HepG2 (cell line): ENCODE measurements around the gene NAA38. TPM values are rescaled to one million over a fixed set of nuclear protein-coding genes. Genes with fewer than 3 reads are reported as not detected.

Experiments used
- ATF2 ChIP-seq: sonication (generic); formaldehyde crosslinking; IDR thresholded peaks from 2 replicates; pipeline ENCODE4 v1.4.0; 2020; ENCODE audit warnings: missing genetic modification reagents
- ATF5 ChIP-seq: sonication (generic); formaldehyde crosslinking; IDR thresholded peaks from 2 replicates; pipeline ENCODE4 v1.4.0; 2020; ENCODE audit warnings: mild to moderate bottlenecking, low read depth, missing genetic modification reagents
- BHLHE40 ChIP-seq: IDR thresholded peaks from 2 replicates; pipeline ENCODE4 v1.6.1; 2011; ENCODE audit warnings: low read length, improper control_type of control experiment
- CREB1 ChIP-seq, 2 experiments: fragments of 450-650 bp in 1 of 2; IDR thresholded peaks; 2 replicates each; pipeline ENCODE4 v1.6.1; 2016 to 2017; ENCODE audit warnings: control low read depth in 1 of 2, mild to moderate bottlenecking in 1 of 2, missing compliant biosample characterization in 1 of 2, missing genetic modification characterization in 1 of 2
- GATA4 ChIP-seq: sonication (generic); IDR thresholded peaks from 2 replicates; pipeline ENCODE4 v1.6.1; 2016; ENCODE audit warnings: antibody characterized with exemption, low read depth, borderline replicate concordance
- IKZF4 ChIP-seq: sonication (generic); formaldehyde crosslinking; IDR thresholded peaks from 2 replicates; pipeline ENCODE4 v1.5.1; 2020; ENCODE audit warnings: borderline replicate concordance, mild to moderate bottlenecking, low read depth, missing genetic modification reagents; ENCODE audit errors: not compliant biosample characterization
- MATR3 ChIP-seq: sonication (generic); formaldehyde crosslinking; IDR thresholded peaks from 2 replicates; pipeline ENCODE4 v1.4.0; 2020; ENCODE audit warnings: missing genetic modification reagents
- MEIS2 ChIP-seq: sonication (generic); formaldehyde crosslinking; IDR thresholded peaks from 2 replicates; pipeline ENCODE4 v1.9.0; 2021; ENCODE audit warnings: mild to moderate bottlenecking, missing genetic modification reagents
- MZF1 ChIP-seq: sonication (generic); formaldehyde crosslinking; IDR thresholded peaks from 2 replicates; pipeline ENCODE4 v1.8.1; 2023; ENCODE audit warnings: mild to moderate bottlenecking, missing genetic modification reagents, borderline replicate concordance
- PRMT3 ChIP-seq: sonication (generic); formaldehyde crosslinking; IDR thresholded peaks from 2 replicates; pipeline ENCODE4 v1.8.1; 2022; ENCODE audit warnings: low read depth, mild to moderate bottlenecking, moderate library complexity, missing genetic modification reagents, borderline replicate concordance
- SMARCC2 ChIP-seq: fragments of 450-650 bp; IDR thresholded peaks from 2 replicates; pipeline ENCODE4 v1.6.1; 2017; ENCODE audit warnings: antibody characterized with exemption, mild to moderate bottlenecking
- SSRP1 ChIP-seq: IDR thresholded peaks from 2 replicates; pipeline ENCODE4 v1.6.1; 2016; ENCODE audit warnings: control low read depth
- SYNCRIP ChIP-seq: fragments of 200-400 bp; formaldehyde crosslinking; IDR thresholded peaks from 2 replicates; pipeline ENCODE4 v1.6.1; 2018; ENCODE audit warnings: mild to moderate bottlenecking, low read depth, low read length; ENCODE audit not compliant: insufficient read depth
- ZBTB7A ChIP-seq: sonication (generic); formaldehyde crosslinking; IDR thresholded peaks from 2 replicates; pipeline ENCODE4 v1.8.0; 2022; ENCODE audit warnings: mild to moderate bottlenecking, missing genetic modification reagents
- ZNF263 ChIP-seq: sonication (generic); formaldehyde crosslinking; IDR thresholded peaks from 2 replicates; pipeline ENCODE4 v1.4.0; 2020; ENCODE audit warnings: missing genetic modification reagents
- ZNF329 ChIP-seq: sonication (generic); formaldehyde crosslinking; IDR thresholded peaks from 2 replicates; pipeline ENCODE4 v1.9.0; 2021; ENCODE audit warnings: low read depth, mild to moderate bottlenecking, missing genetic modification reagents
- ZNF343 ChIP-seq: sonication (generic); formaldehyde crosslinking; IDR thresholded peaks from 2 replicates; pipeline ENCODE4 v1.4.0; 2020; ENCODE audit warnings: mild to moderate bottlenecking, missing genetic modification reagents
- ZNF451 ChIP-seq: sonication (generic); formaldehyde crosslinking; IDR thresholded peaks from 2 replicates; pipeline ENCODE4 v1.5.0; 2020; ENCODE audit warnings: mild to moderate bottlenecking, missing genetic modification reagents
- ZNF772 ChIP-seq: sonication (generic); formaldehyde crosslinking; IDR thresholded peaks from 2 replicates; pipeline ENCODE4 v1.5.0; 2020; ENCODE audit warnings: mild to moderate bottlenecking, missing genetic modification reagents
- polyA plus RNA-seq, 8 experiments: library from polyadenylated mRNA; depleted of rRNA in 3 of 8; stranded (reverse) in 7 of 8; unstranded in 1 of 8; fragments of >200 nt; fragmentation: Illumina TruSeq in 4 of 8; extraction: Trizol in 4 of 8; gene quantifications; 2 replicates each; pipeline versions ENCODE4 v1.2.1 to v1.2.3, GENCODE V29; 2011 to 2016; ENCODE audit warnings: low read depth in 4 of 8, missing spikeins in 1 of 8, mixed read lengths in 1 of 8; ENCODE audit not compliant: insufficient read depth in 1 of 8
- total RNA-seq, 5 experiments: library from RNA; depleted of rRNA; stranded (reverse); fragments of >200 nt; fragmentation: Illumina TruSeq; extraction: Trizol; gene quantifications; 2 replicates each; pipeline ENCODE4 v1.2.3, GENCODE V29; 2016; ENCODE audit warnings: low read depth in 1 of 5
- TF ChIP-seq, protein P1 (sequence below): sonication (generic); formaldehyde crosslinking; IDR thresholded peaks from 2 replicates; pipeline ENCODE4 v1.4.0; 2020; ENCODE audit warnings: missing genetic modification reagents, mild to moderate bottlenecking, borderline replicate concordance
- TF ChIP-seq, protein P2 (sequence below): sonication (generic); formaldehyde crosslinking; IDR thresholded peaks from 2 replicates; pipeline ENCODE4 v1.5.0; 2020; ENCODE audit warnings: mild to moderate bottlenecking, missing genetic modification reagents, borderline replicate concordance

The NAA38 gene
- total and polyA plus RNA-seq, 2 of the 13 experiments (the other 11 are each of a cell fraction or from before 2014, with no cell fraction given) = 46.9 to 91.6 TPM

DNA sequence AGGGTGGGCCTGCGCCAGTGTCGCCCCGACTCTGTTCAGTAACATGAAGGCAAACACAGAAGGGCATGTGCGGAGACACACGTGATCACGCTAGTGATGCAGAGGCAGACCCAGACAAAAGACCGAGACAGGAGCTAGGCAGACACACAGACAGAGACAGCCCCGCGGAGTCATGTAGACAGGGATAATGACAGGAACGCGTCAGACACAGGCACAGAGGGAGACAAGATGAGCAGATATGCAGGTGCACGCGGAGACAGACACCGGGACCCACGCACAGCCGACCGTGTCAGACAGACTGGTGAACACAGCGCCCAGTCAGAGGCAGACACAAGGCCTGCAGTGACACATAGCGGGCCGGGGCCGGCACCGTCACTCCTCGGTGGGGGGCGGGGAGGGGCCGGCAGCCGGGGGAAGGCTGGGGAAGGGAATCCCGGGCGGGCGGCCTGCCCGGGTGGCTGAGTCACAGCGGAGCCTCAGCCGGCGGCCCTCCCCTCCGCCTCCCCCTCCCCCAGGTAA is 15.9 kb downstream of the NAA38 start (continued):
- TF ChIP-seq CREB1 (IDR thresholded peaks at IDR 0.05) = peak; percentile 46
- TF ChIP-seq CREB1 (CRISPR knock-in tag; IDR thresholded peaks at IDR 0.05) = no peak
- TF ChIP-seq IKZF4 = no peak
- TF ChIP-seq ZNF451 (CRISPR knock-in tag) = 0 out of 2 replicates have a peak, but pooled peaks have one; percentile 51
- peak; percentile 6; the same call in 1 of the 2 replicates for TF ChIP-seq ATF2 (CRISPR knock-in tag)
- 0 out of 2 replicates have a peak, but pooled peaks have one; percentile 13 for TF ChIP-seq ATF5 (CRISPR knock-in tag)
- TF ChIP-seq, protein P1, sequence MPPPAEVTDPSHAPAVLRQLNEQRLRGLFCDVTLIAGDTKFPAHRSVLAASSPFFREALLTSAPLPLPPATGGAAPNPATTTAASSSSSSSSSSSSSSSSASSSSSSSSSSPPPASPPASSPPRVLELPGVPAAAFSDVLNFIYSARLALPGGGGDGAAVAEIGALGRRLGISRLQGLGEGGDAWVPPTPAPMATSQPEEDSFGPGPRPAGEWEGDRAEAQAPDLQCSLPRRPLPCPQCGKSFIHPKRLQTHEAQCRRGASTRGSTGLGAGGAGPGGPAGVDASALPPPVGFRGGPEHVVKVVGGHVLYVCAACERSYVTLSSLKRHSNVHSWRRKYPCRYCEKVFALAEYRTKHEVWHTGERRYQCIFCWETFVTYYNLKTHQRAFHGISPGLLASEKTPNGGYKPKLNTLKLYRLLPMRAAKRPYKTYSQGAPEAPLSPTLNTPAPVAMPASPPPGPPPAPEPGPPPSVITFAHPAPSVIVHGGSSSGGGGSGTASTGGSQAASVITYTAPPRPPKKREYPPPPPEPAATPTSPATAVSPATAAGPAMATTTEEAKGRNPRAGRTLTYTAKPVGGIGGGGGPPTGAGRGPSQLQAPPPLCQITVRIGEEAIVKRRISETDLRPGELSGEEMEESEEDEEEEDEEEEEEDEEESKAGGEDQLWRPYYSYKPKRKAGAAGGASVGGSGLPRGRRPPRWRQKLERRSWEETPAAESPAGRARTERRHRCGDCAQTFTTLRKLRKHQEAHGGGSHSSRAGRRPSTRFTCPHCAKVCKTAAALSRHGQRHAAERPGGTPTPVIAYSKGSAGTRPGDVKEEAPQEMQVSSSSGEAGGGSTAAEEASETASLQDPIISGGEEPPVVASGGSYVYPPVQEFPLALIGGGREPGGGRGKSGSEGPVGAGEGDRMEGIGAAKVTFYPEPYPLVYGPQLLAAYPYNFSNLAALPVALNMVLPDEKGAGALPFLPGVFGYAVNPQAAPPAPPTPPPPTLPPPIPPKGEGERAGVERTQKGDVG (CRISPR knock-in tag) = no peak
- no peak for TF ChIP-seq ZBTB7A (CRISPR knock-in tag)
- no peak for TF ChIP-seq GATA4
- TF ChIP-seq ZNF772 (CRISPR knock-in tag) = peak; percentile 25; the same call in 1 of the 2 replicates
- peak; percentile 95 for TF ChIP-seq SSRP1 (CRISPR knock-in tag)
- no peak for TF ChIP-seq MZF1 (CRISPR knock-in tag)
- TF ChIP-seq BHLHE40 = peak; percentile 66
- 0 out of 2 replicates have a peak, but pooled peaks have one; percentile 60 for TF ChIP-seq ZNF343
- TF ChIP-seq SYNCRIP = no peak
- TF ChIP-seq, protein P2, sequence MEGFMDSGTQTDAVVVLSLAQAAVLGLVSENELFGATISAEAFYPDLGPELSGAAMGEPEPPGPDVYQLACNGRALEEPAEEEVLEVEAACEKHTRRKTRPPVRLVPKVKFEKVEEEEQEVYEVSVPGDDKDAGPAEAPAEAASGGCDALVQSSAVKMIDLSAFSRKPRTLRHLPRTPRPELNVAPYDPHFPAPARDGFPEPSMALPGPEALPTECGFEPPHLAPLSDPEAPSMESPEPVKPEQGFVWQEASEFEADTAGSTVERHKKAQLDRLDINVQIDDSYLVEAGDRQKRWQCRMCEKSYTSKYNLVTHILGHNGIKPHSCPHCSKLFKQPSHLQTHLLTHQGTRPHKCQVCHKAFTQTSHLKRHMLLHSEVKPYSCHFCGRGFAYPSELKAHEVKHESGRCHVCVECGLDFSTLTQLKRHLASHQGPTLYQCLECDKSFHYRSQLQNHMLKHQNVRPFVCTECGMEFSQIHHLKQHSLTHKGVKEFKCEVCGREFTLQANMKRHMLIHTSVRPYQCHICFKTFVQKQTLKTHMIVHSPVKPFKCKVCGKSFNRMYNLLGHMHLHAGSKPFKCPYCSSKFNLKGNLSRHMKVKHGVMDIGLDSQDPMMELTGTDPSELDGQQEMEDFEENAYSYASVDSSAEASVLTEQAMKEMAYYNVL (CRISPR knock-in tag) = no peak
- no peak for TF ChIP-seq ZNF329 (CRISPR knock-in tag)
- no peak for TF ChIP-seq SMARCC2
- TF ChIP-seq MATR3 (CRISPR knock-in tag) = 0 out of 2 replicates have a peak, but pooled peaks have one; percentile 32
- 0 out of 2 replicates have a peak, but pooled peaks have one; percentile 11 for TF ChIP-seq ZNF263 (CRISPR knock-in tag)
- no peak for TF ChIP-seq PRMT3 (CRISPR knock-in tag)
- TF ChIP-seq MEIS2 (CRISPR knock-in tag) = 0 out of 2 replicates have a peak, but pooled peaks have one; percentile 9
